ENCODE data around the gene EPHB1. TPM values are rescaled to one million over a fixed set of nuclear protein-coding genes. Genes with fewer than 3 reads are reported as not detected.

EPHB1 gene
- total and polyA plus RNA-seq, 2 experiments from 2014 or later, result 0.43 to 0.81 TPM

DNA sequence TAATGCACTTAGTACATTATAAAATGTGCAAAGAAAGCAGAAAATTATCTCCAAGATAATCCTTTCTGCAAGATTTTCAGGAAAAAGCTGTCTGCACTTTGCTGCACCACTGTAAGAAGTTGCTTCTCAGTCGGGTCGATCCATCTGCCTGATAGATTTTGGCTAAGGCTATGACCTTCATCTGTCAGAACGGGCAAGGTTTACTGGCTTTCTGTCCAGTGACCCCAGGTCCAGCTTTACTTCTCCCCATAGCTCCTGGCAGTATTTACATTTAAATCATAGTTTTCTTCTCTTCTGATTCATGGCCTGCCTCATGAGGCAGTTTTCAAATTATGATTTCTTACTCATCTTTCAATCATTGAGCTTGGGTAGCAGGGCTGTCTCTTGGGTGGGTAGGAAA, 422.7 kb downstream of the EPHB1 start:
- H3K9me3 ChIP-seq (ENCODE audit: low read depth), result no peaks in the 10 kb centered on the region
- no peak overlapping the region for H3K27ac ChIP-seq
- no peaks in the 10 kb centered on the region for H3K36me3 ChIP-seq (ENCODE audit: low read depth)
- TF ChIP-seq EZH2 (IDR thresholded peaks at IDR 0.05; ENCODE audit: insufficient read depth, poor library complexity, severe bottlenecking) (no peak), EZH2phosphoT487 (IDR thresholded peaks at IDR 0.05; ENCODE audit: insufficient read depth, low read depth) (no peak)
- H3K9ac ChIP-seq, result no peak overlapping the region
- no peaks in the 10 kb centered on the region for H3K9me2 ChIP-seq (ENCODE audit: insufficient read depth)
- H3K4me3 ChIP-seq, result no peak overlapping the region
- DNase-seq, result no peak
- H3K4me1 ChIP-seq (ENCODE audit: insufficient read depth), result no peaks in the 10 kb centered on the region
- in situ Hi-C loops (cut with MboI), result no loop called here
- no peaks in the 10 kb centered on the region for H3F3A ChIP-seq (ENCODE audit: insufficient read depth)
- H4K20me1 ChIP-seq (ENCODE audit: insufficient read depth), result no peaks in the 10 kb centered on the region
- 70 to 82% methylated on average over 3 of the region's 3 CpGs for WGBS, 2 experiments (ENCODE audit: low coverage in 1 of 2, low lambda C conversion rate in 2 of 2, missing lambda C conversion rate in 2 of 2)
- H3K79me2 ChIP-seq (ENCODE audit: insufficient read depth), result no peaks in the 10 kb centered on the region
- no peak overlapping the region for H3K4me2 ChIP-seq (ENCODE audit: unreplicated experiment)
- no peak overlapping the region for H2AFZ ChIP-seq
- no peaks in the 10 kb centered on the region for H3K27me3 ChIP-seq (replicated peaks; ENCODE audit: insufficient read depth)

DNA sequence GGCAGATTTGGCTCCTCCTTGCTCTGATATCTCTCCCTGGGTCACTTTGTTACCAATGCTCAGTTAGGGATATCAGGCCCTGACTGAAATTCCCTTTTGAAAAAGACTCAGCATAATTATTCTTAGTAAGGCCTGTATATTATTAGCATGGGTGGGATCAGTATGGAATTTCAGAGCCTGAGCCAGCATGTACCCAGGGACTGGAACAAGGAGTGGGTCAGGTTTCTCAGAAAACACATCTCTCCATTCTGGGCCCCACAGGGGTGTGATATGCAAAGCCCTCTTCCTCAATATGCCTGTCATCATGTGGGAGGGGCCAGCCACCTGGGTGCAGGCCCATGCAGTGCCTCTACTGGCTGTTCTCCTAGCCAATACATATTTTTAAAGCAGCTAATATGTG, 423.2 kb downstream of the EPHB1 start:
- Histone ChIP-seq H3K79me2 (ENCODE audit: insufficient read depth) (no peaks in the 10 kb centered on the region), H3K4me2 (ENCODE audit: unreplicated experiment) (no peak overlapping the region)
- in situ Hi-C loops (cut with MboI), result no loop called here

DNA sequence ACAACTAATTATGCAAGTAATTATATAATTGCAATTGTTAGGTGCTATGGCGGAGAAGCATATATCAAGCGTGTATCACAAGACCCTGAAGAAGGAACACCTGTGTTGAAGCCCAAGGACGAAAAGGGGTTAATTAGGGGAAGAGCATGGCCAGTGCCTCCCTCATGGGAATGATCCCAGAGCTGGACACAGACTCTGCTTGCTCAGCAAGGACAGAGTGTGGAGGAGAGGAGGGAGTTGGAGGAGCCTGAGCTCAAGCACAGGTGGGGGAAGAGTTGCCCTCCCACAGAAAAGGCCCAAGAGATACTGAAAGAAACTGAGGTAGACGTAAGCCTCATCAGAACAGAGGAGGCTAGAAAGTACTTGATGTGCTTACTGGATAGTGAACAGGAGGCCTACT, 423.7 kb downstream of the EPHB1 start:
- H3K9me3 ChIP-seq (ENCODE audit: low read depth), result no peaks in the 10 kb centered on the region
- no peaks in the 10 kb centered on the region for H3K79me2 ChIP-seq (ENCODE audit: insufficient read depth)
- no peak overlapping the region for H3K4me3 ChIP-seq
- H3K27me3 ChIP-seq (replicated peaks; ENCODE audit: insufficient read depth), result no peaks in the 10 kb centered on the region
- WGBS, 2 experiments (ENCODE audit: low coverage in 1 of 2, low lambda C conversion rate in 2 of 2, missing lambda C conversion rate in 2 of 2), result 81 to 86% methylated on average over 4 of the region's 4 CpGs
- H3K4me1 ChIP-seq (ENCODE audit: insufficient read depth), result no peaks in the 10 kb centered on the region
- no peak overlapping the region for H2AFZ ChIP-seq
- H3K4me2 ChIP-seq (ENCODE audit: unreplicated experiment), result no peak overlapping the region
- H3K27ac ChIP-seq, result no peak overlapping the region
- H3F3A ChIP-seq (ENCODE audit: insufficient read depth), result no peaks in the 10 kb centered on the region
- no peak overlapping the region for H3K9ac ChIP-seq
- no peaks in the 10 kb centered on the region for H4K20me1 ChIP-seq (ENCODE audit: insufficient read depth)
- TF ChIP-seq EZH2 (IDR thresholded peaks at IDR 0.05; ENCODE audit: insufficient read depth, poor library complexity, severe bottlenecking) (no peak), EZH2phosphoT487 (IDR thresholded peaks at IDR 0.05; ENCODE audit: insufficient read depth, low read depth) (no peak)
- no peaks in the 10 kb centered on the region for H3K9me2 ChIP-seq (ENCODE audit: insufficient read depth)
- in situ Hi-C loops (cut with MboI), result no loop called here
- no peak for DNase-seq
- no peaks in the 10 kb centered on the region for H3K36me3 ChIP-seq (ENCODE audit: low read depth)

More for the DNA sequence above, 423.2 kb downstream of the EPHB1 start:
- H3F3A ChIP-seq (ENCODE audit: insufficient read depth), result no peaks in the 10 kb centered on the region
- no peak overlapping the region for H3K27ac ChIP-seq
- H4K20me1 ChIP-seq (ENCODE audit: insufficient read depth), result no peaks in the 10 kb centered on the region
- H3K36me3 ChIP-seq (ENCODE audit: low read depth), result no peaks in the 10 kb centered on the region
- H3K9me3 ChIP-seq (ENCODE audit: low read depth), result no peaks in the 10 kb centered on the region
- DNase-seq, result no peak
- no peak overlapping the region for H3K4me3 ChIP-seq
- H3K9me2 ChIP-seq (ENCODE audit: insufficient read depth), result no peaks in the 10 kb centered on the region
- TF ChIP-seq EZH2phosphoT487 (IDR thresholded peaks at IDR 0.05; ENCODE audit: insufficient read depth, low read depth) (no peak), EZH2 (IDR thresholded peaks at IDR 0.05; ENCODE audit: insufficient read depth, poor library complexity, severe bottlenecking) (no peak)
- H3K9ac ChIP-seq, result no peak overlapping the region
- no peak overlapping the region for H2AFZ ChIP-seq
- H3K27me3 ChIP-seq (replicated peaks; ENCODE audit: insufficient read depth), result no peaks in the 10 kb centered on the region
- H3K4me1 ChIP-seq (ENCODE audit: insufficient read depth), result no peaks in the 10 kb centered on the region

DNA sequence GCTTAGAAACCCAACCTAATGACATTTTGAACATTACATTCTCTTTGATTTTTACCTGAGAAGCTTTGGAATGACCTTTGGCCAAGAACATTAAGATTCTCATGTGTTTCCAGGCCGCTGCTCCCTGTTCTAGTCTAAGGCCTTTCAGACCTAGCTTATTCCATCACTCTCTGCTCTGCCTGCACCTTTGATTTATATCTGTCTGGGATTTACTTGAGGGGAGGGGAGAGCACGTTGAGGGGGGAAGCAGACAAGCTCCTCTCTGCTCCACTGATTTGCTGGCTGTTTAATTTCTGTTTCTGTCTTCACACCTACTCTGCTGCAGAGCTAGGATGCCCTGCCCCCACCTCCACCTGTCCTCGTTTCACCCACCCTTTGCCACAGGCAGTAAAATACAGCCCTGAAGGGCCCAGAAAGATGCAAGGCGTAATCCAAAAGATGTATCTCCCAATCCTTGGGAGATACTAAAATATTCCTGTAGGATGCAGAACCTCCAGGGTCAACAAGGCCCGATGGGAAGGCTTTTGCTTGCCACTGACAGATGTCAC, 429.8 kb downstream of the EPHB1 start:
- TF ChIP-seq EZH2phosphoT487 (IDR thresholded peaks at IDR 0.05; ENCODE audit: insufficient read depth, low read depth) (no peak), EZH2 (IDR thresholded peaks at IDR 0.05; ENCODE audit: insufficient read depth, poor library complexity, severe bottlenecking) (no peak)
- H3K4me1 ChIP-seq (ENCODE audit: insufficient read depth), result no peaks in the 10 kb centered on the region
- no peaks in the 10 kb centered on the region for H3K9me2 ChIP-seq (ENCODE audit: insufficient read depth)
- no peaks in the 10 kb centered on the region for H3K36me3 ChIP-seq (ENCODE audit: low read depth)
- no peak overlapping the region for H3K27ac ChIP-seq
- H3K27me3 ChIP-seq (replicated peaks; ENCODE audit: insufficient read depth), result no peaks in the 10 kb centered on the region
- H3K4me2 ChIP-seq (ENCODE audit: unreplicated experiment), result no peak overlapping the region
- no peaks in the 10 kb centered on the region for H3F3A ChIP-seq (ENCODE audit: insufficient read depth)
- H3K9me3 ChIP-seq (ENCODE audit: low read depth), result no peaks in the 10 kb centered on the region
- no peaks in the 10 kb centered on the region for H4K20me1 ChIP-seq (ENCODE audit: insufficient read depth)
- 40 to 57% methylated on average over 5 of the region's 5 CpGs for WGBS, 2 experiments (ENCODE audit: low coverage in 1 of 2, low lambda C conversion rate in 2 of 2, missing lambda C conversion rate in 2 of 2)
- no peak for DNase-seq
- H3K4me3 ChIP-seq, result no peak overlapping the region
- in situ Hi-C loops (cut with MboI), result no loop called here
- no peak overlapping the region for H3K9ac ChIP-seq
- H2AFZ ChIP-seq, result no peak overlapping the region
- H3K79me2 ChIP-seq (ENCODE audit: insufficient read depth), result no peaks in the 10 kb centered on the region

DNA sequence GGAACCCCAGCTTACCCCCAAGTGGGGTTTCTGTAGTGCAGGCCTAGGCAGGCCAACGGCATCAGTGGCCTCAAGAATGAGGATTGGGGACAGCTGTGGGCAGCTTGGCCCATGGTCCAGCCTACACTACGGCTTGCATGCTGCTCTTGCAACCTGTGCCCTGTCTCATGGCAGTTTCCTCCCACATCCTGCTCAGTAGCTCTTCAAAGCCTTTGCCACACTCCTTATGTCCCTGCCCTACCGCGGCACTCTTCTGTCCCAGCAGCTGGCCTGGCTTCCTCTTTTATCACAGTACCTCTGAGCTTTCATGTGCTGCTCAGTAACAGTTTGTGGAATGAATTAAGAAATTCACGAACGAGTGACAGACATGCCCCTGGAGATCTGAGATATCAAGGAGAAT, 431.0 kb downstream of the EPHB1 start:
- Histone ChIP-seq H2AFZ (no peak overlapping the region), H3K9me3 (ENCODE audit: low read depth) (no peaks in the 10 kb centered on the region), H3K4me3 (no peak overlapping the region), H4K20me1 (ENCODE audit: insufficient read depth) (no peaks in the 10 kb centered on the region), H3K27ac (no peak overlapping the region), H3K27me3 (replicated peaks; ENCODE audit: insufficient read depth) (no peaks in the 10 kb centered on the region), H3K9me2 (ENCODE audit: insufficient read depth) (no peaks in the 10 kb centered on the region), H3K9ac (no peak overlapping the region), H3K79me2 (ENCODE audit: insufficient read depth) (no peaks in the 10 kb centered on the region), H3K4me2 (ENCODE audit: unreplicated experiment) (no peak overlapping the region), H3K4me1 (ENCODE audit: insufficient read depth) (no peaks in the 10 kb centered on the region), H3F3A (ENCODE audit: insufficient read depth) (no peaks in the 10 kb centered on the region), H3K36me3 (ENCODE audit: low read depth) (no peaks in the 10 kb centered on the region)
- in situ Hi-C loops (cut with MboI), result no loop called here
- 68 to 78% methylated on average over 6 of the region's 6 CpGs for WGBS, 2 experiments (ENCODE audit: low coverage in 1 of 2, low lambda C conversion rate in 2 of 2, missing lambda C conversion rate in 2 of 2)
- no peak for DNase-seq
- no peak for TF ChIP-seq EZH2phosphoT487 (IDR thresholded peaks at IDR 0.05; ENCODE audit: insufficient read depth, low read depth)
- TF ChIP-seq EZH2 (IDR thresholded peaks at IDR 0.05; ENCODE audit: insufficient read depth, poor library complexity, severe bottlenecking), result no peak
